ENCODE measurements around the gene KIF3C. TPM values are rescaled to one million over a fixed set of nuclear protein-coding genes. Genes with fewer than 3 reads are reported as not detected.

KIF3C gene
- total RNA-seq, 1 donor from 2014 or later, result 94.2 TPM

Small RNA genes lying within 50 kb of the gene (small RNA-seq; reads per million reads assigned to genes)
- not detected for gene NDUFB4P4
- not detected for gene UQCRHP2

Other genes with a start within 250 kb of the KIF3C start
- gene ASXL2, start 104.0 kb downstream of the KIF3C start, total RNA-seq, result 4.7 TPM
- gene RAB10, start 51.6 kb upstream of the KIF3C start, total RNA-seq, result 162 TPM
- gene GAREM2, start 190.6 kb upstream of the KIF3C start, total RNA-seq, result 7.0 TPM

Data from occipital lobe (tissue), 2 donors.